Measurements from ENCODE around the gene PHACTR3. TPM values are rescaled to one million over a fixed set of nuclear protein-coding genes. Genes with fewer than 3 reads are reported as not detected.
"Not testable (repeated sequence)": the region's sequence is repeated elsewhere in the genome, so short reads cannot be mapped to it uniquely, and the experiment has no call there.

Gene PHACTR3
- total RNA-seq, 6 donors from 2014 or later = 5.5 to 30.8 (median 11.4) TPM

GRCh38 chr20:59880198-59880597, 275.9 kb downstream of the PHACTR3 start:
- Histone ChIP-seq H3K4me3 (no peak overlapping the region), H3K36me3 (no peaks in the 10 kb centered on the region), H3K27ac (no peak overlapping the region), H3K27me3 (no peaks in the 10 kb centered on the region), H3K4me1 (no peaks in the 10 kb centered on the region), H3K9me3 (no peaks in the 10 kb centered on the region)
- WGBS, 2 donors = 75 to 88% methylated on average over 1 of the region's 1 CpG
- DNase-seq (no peak), ATAC-seq (ENCODE audit: low FRiP score in 2 of 2) (no peak)
- TF ChIP-seq EP300 (IDR thresholded peaks at IDR 0.05) (no peak), POLR2AphosphoS5 (IDR thresholded peaks at IDR 0.05) (no peak), CTCF (IDR thresholded peaks at IDR 0.05) (no peak), POLR2A (IDR thresholded peaks at IDR 0.05) (no peak)

DNA sequence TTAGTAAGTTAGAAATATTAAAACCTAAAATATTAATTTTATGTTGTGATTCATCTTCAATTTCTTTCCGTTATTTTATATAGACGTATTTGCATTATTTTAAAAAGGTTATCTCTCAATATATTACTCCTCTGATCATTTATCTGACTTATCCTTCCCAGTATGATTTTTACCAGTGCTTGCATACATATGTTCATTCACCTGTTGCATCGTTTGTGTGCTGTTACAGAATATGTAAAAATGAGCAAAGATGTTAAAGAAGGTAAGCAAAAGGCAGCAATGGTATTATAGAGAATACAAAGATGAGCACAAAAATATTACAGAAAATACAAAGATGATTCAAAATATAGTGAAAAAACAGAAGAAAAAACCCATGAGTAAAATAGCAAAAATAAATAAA, 280.2 kb downstream of the PHACTR3 start:
- Histone ChIP-seq H3K4me1 (no peaks in the 10 kb centered on the region), H3K27ac (no peak overlapping the region), H3K36me3 (no peaks in the 10 kb centered on the region), H3K9me3 (no peaks in the 10 kb centered on the region), H3K27me3 (no peaks in the 10 kb centered on the region), H3K4me3 (no peak overlapping the region)
- TF ChIP-seq POLR2A (IDR thresholded peaks at IDR 0.05) (no peak), EP300 (IDR thresholded peaks at IDR 0.05) (no peak), POLR2AphosphoS5 (IDR thresholded peaks at IDR 0.05) (no peak), CTCF (IDR thresholded peaks at IDR 0.05) (no peak)
- DNase-seq (no peak), ATAC-seq (ENCODE audit: low FRiP score in 2 of 2) (no peak)
- 90 to 91% methylated on average over 3 of the region's 3 CpGs for WGBS, 2 donors

DNA sequence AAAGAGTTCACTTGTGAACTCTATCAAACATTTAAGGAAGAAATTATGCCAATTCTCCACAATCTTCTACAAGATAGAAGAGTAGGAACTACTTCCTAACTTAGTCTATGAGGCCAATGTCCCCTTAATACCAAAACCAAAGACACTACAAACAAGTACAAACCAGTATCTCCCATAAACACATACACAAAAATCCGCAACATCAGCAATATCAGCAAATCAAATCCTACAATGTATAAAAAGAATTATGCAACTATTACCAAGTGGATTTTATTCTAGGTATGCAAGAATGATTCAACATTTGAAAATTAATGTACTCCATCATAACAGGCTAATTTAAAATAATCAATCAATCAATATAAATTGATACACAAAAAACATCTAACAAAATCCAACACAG, 283.7 kb downstream of the PHACTR3 start:
- ATAC-seq (ENCODE audit: low FRiP score in 2 of 2) = no peak
- no peaks in the 10 kb centered on the region for H3K9me3 ChIP-seq
- WGBS, 2 donors = 95 to 100% methylated on average over 1 of the region's 1 CpG
- TF ChIP-seq EP300 (IDR thresholded peaks at IDR 0.05) (no peak), POLR2A (IDR thresholded peaks at IDR 0.05) (no peak), CTCF (IDR thresholded peaks at IDR 0.05) (no peak), POLR2AphosphoS5 (IDR thresholded peaks at IDR 0.05) (no peak)
- H3K27ac ChIP-seq = no peak overlapping the region
- H3K27me3 ChIP-seq = no peaks in the 10 kb centered on the region
- H3K4me1 ChIP-seq = no peaks in the 10 kb centered on the region
- no peak for DNase-seq
- H3K36me3 ChIP-seq = no peaks in the 10 kb centered on the region
- no peak overlapping the region for H3K4me3 ChIP-seq

GRCh38 chr20:59890035-59890434, 285.7 kb downstream of the PHACTR3 start:
- H3K36me3 ChIP-seq; ATAC-seq (ENCODE audit: low FRiP score in 2 of 2); H3K4me3 ChIP-seq; H3K4me1 ChIP-seq; DNase-seq; H3K27me3 ChIP-seq; H3K9me3 ChIP-seq; H3K27ac ChIP-seq: not testable (repeated sequence)
- WGBS, 2 donors = 83 to 90% methylated on average over 2 of the region's 2 CpGs

GRCh38 chr20:59891581-59891980, 287.2 kb downstream of the PHACTR3 start:
- DNase-seq (no peak), ATAC-seq (ENCODE audit: low FRiP score in 2 of 2) (no peak)
- Histone ChIP-seq H3K36me3 (no peaks in the 10 kb centered on the region), H3K4me3 (no peak overlapping the region), H3K27ac (no peak overlapping the region), H3K9me3 (no peaks in the 10 kb centered on the region), H3K27me3 (no peaks in the 10 kb centered on the region), H3K4me1 (no peaks in the 10 kb centered on the region)
- no peak for TF ChIP-seq EP300 (IDR thresholded peaks at IDR 0.05)
- TF ChIP-seq POLR2A (IDR thresholded peaks at IDR 0.05) = no peak
- TF ChIP-seq CTCF (IDR thresholded peaks at IDR 0.05) = no peak
- TF ChIP-seq POLR2AphosphoS5 (IDR thresholded peaks at IDR 0.05) = no peak
- WGBS, 2 donors = 88 to 90% methylated on average over 1 of the region's 1 CpG
